CD4-positive, alpha-beta T cell (primary cell): Measurements from ENCODE around the gene IBA57. TPM values are rescaled to one million over a fixed set of nuclear protein-coding genes. Genes with fewer than 3 reads are reported as not detected.

Source experiments
- ATAC-seq: fragments of 200-7000 bp; cut with Tn5 transposase; one replicate; pipeline ENCODE4 v1.10.0; 2022; ENCODE audit warnings: mild to moderate bottlenecking; ENCODE audit not compliant: poor library complexity
- CTCF ChIA-PET: fragments of 350-600 bp; sonication (Branson Sonifier 250); formaldehyde crosslinking; loops from one replicate; lab custom pipeline; 2021; ENCODE audit warnings: antibody characterized with exemption, inconsistent platforms; lab: Charles Lee
- POLR2A ChIA-PET: fragments of 350-600 bp; sonication (Branson Sonifier 250); formaldehyde crosslinking; loops from one replicate; lab custom pipeline; 2021; ENCODE audit warnings: antibody characterized with exemption, inconsistent platforms; lab: Charles Lee
- DNase-seq, 14 experiments: peaks; one replicate each; pipeline ENCODE4 v3.0.0-alpha.2; 2013 to 2020; ENCODE audit warnings: mixed read lengths in 2 of 14
- H3K27ac ChIP-seq, 2 donors: one replicate each; pipeline versions ENCODE4 v1.5.1 to v1.7.0; 2013; ENCODE audit warnings: low read length in 2 of 2, low read depth in 1 of 2, mild to moderate bottlenecking in 1 of 2
- H3K27me3 ChIP-seq, 2 experiments: 1 replicate in 1 of 2; 2 replicates in 1 of 2; pipeline versions ENCODE4 v1.6.1 to v1.7.0; 2013; ENCODE audit warnings: low read length in 2 of 2, control low read depth in 1 of 2, mild to moderate bottlenecking in 1 of 2, moderate library complexity in 1 of 2; ENCODE audit not compliant: insufficient read depth in 2 of 2, control insufficient read depth in 1 of 2
- H3K36me3 ChIP-seq: one replicate; pipeline ENCODE4 v1.6.1; 2013; ENCODE audit warnings: low read length, control low read depth; ENCODE audit not compliant: insufficient read depth
- H3K4me1 ChIP-seq: one replicate; pipeline ENCODE4 v1.6.1; 2013; ENCODE audit warnings: low read length, control low read depth; ENCODE audit not compliant: insufficient read depth
- H3K4me3 ChIP-seq: one replicate; pipeline ENCODE4 v1.5.1; 2013; ENCODE audit warnings: mild to moderate bottlenecking, low read length, moderate library complexity
- H3K9me3 ChIP-seq, 2 experiments: 1 replicate in 1 of 2; 2 replicates in 1 of 2; pipeline versions ENCODE4 v1.6.1 to v1.7.0; 2013; ENCODE audit warnings: low read length in 2 of 2, mild to moderate bottlenecking in 2 of 2, control low read depth in 1 of 2, moderate library complexity in 1 of 2; ENCODE audit not compliant: control insufficient read depth in 1 of 2, insufficient read depth in 1 of 2
- H3K27ac Mint-ChIP-seq: one replicate; pipeline ENCODE4 v1.8.0; 2020; ENCODE audit warnings: mixed read lengths
- H3K27me3 Mint-ChIP-seq: one replicate; pipeline ENCODE4 v1.8.0; 2021; ENCODE audit warnings: mixed read lengths
- H3K36me3 Mint-ChIP-seq: one replicate; pipeline ENCODE4 v1.8.0; 2021; ENCODE audit warnings: low read depth, mixed read lengths
- H3K4me1 Mint-ChIP-seq: one replicate; pipeline ENCODE4 v1.8.0; 2021; ENCODE audit warnings: low read depth, mixed read lengths
- H3K4me3 Mint-ChIP-seq: one replicate; pipeline ENCODE4 v1.8.0; 2020; ENCODE audit warnings: mild to moderate bottlenecking, mixed read lengths
- H3K9me3 Mint-ChIP-seq: one replicate; pipeline ENCODE4 v1.8.0; 2020; ENCODE audit warnings: mixed read lengths
- intact Hi-C, 2 experiments: fragments of 100-400 bp; cut with DNase I in 1 of 2; cut with micrococcal nuclease in 1 of 2; formaldehyde crosslinking; loops; one replicate each; pipeline versions ENCODE4 v1.15.1 to v1.9.0; 2023 to 2025; cut with DNase I, micrococcal nuclease
- total RNA-seq, 174 experiments: library from RNA in 2 of 174; stranded (reverse) in 2 of 174; gene quantifications; one replicate each; pipeline ENCODE4 v1.2.3 and lab custom pipeline; 2021 to 2026
- TF ChIP-seq, protein P1 (sequence below): fragments of 200-600 bp; IDR thresholded peaks from one replicate; pipeline ENCODE4 v1.8.0; 2022; ENCODE audit warnings: antibody characterized with exemption, mild to moderate bottlenecking

The IBA57 gene
- total RNA-seq, 2 experiments from 2014 or later = 19.7 to 19.9 TPM

DNA sequence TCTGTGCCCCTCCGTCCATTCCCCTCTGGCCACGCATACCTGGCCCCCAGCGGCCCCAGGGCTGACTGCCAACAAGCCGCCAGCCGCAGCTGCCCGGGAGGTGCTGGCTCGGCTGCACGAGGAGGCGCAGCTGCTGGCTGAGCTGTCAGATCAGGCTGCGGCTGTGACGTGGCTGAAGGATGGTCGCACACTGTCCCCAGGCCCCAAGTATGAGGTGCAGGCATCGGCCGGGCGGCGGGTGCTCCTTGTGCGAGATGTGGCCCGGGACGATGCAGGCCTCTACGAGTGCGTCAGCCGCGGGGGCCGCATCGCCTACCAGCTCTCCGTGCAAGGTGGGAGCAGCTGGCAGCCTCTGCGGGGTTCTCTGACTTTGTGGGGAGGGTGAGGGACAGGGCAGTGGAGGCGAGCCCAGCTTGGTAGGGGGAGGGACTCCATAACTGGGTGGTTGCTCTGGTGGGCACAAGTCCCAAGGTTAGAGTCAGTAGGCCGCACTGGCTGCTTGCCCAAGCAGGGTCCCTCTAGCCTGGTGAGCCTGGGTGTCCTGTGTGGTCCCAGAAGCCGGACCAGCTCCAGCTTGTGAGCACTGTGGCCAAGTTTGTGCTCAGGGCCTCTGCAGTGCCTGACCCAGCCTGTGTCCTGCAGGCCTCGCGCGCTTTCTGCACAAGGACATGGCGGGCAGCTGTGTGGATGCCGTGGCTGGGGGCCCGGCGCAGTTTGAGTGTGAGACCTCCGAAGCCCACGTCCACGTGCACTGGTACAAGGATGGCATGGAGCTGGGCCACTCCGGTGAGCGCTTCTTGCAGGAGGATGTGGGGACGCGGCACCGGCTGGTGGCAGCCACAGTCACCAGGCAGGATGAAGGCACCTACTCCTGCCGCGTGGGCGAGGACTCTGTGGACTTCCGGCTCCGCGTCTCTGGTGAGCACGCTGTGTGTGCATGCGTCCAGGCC, 51.0 kb downstream of the IBA57 start:
- Histone ChIP-seq H3K27me3 (no peaks in the 10 kb centered on the region), H3K4me3 (no peak overlapping the region), H3K27ac (no peak overlapping the region), H3K36me3 (peaks cover 9% of the 10 kb centered on the region), H3K9me3 (no peaks in the 10 kb centered on the region), H3K4me1 (peaks cover 22% of the 10 kb centered on the region)
- H3K27me3 Mint-ChIP-seq = no peaks in the 10 kb centered on the region
- intact Hi-C loops = loop anchor here in 1 of 2 experiments (5.0 kb wide), 1 partner anchor 196 kb away; no protein-coding TSS in a partner anchor
- no peak overlapping the region for H3K27ac Mint-ChIP-seq
- TF ChIP-seq, protein P1, sequence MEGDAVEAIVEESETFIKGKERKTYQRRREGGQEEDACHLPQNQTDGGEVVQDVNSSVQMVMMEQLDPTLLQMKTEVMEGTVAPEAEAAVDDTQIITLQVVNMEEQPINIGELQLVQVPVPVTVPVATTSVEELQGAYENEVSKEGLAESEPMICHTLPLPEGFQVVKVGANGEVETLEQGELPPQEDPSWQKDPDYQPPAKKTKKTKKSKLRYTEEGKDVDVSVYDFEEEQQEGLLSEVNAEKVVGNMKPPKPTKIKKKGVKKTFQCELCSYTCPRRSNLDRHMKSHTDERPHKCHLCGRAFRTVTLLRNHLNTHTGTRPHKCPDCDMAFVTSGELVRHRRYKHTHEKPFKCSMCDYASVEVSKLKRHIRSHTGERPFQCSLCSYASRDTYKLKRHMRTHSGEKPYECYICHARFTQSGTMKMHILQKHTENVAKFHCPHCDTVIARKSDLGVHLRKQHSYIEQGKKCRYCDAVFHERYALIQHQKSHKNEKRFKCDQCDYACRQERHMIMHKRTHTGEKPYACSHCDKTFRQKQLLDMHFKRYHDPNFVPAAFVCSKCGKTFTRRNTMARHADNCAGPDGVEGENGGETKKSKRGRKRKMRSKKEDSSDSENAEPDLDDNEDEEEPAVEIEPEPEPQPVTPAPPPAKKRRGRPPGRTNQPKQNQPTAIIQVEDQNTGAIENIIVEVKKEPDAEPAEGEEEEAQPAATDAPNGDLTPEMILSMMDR = no peak
- ATAC-seq (no peak), DNase-seq (no peak)
- POLR2A ChIA-PET = no interaction called here
- H3K4me3 Mint-ChIP-seq = no peak overlapping the region
- CTCF ChIA-PET = no interaction called here
- H3K9me3 Mint-ChIP-seq = no peaks in the 10 kb centered on the region
- peaks cover 12% of the 10 kb centered on the region for H3K4me1 Mint-ChIP-seq
- H3K36me3 Mint-ChIP-seq = peaks cover 45% of the 10 kb centered on the region

DNA sequence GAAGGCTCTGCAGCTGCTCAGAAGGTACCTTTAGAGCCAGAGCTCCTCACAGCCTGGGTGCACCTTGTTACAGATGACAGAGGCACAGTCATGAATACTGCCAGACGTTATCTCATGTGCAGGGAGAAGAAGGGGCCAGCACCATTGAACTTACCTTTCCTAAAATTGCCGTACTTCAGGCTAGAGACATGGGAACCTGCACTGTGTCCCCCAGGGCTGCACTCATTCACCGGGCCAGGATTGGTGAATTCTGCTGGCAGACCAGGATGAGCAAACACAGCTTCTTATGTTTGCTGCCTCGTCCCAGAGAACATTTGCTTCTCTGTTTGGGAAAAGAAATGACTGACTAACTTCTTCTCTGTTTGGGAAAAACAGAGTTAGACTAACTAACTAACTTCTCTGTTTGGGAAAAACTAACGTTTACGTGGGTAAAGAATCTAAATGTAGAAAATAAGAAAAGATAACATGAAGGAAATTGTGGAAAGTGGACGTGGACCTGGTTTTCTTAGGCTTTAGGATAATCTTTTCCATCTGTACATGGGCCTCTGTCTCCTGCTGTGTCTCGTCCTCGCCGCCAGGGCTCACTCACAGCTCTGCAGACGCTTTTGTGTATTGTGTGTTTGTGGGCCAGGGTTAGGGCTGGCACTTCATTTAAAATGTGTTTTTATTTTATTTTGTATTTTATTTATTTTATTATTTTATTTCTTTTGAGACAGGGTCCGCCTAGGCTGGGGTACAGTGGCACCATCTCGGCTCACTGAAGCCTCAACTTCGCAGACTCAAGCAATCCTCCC, 52.1 kb downstream of the IBA57 start:
- TF ChIP-seq, protein P1 = no peak
- Histone ChIP-seq H3K27ac (no peak overlapping the region), H3K9me3 (no peaks in the 10 kb centered on the region), H3K4me3 (no peak overlapping the region), H3K4me1 (peaks cover 18% of the 10 kb centered on the region), H3K27me3 (no peaks in the 10 kb centered on the region), H3K36me3 (peaks cover 9% of the 10 kb centered on the region)
- Mint-ChIP-seq H3K27me3 (no peaks in the 10 kb centered on the region), H3K27ac (no peak overlapping the region), H3K36me3 (peaks cover 56% of the 10 kb centered on the region), H3K9me3 (no peaks in the 10 kb centered on the region), H3K4me3 (no peak overlapping the region), H3K4me1 (peaks cover 15% of the 10 kb centered on the region)
- ChIA-PET POLR2A (no interaction called here), CTCF (no interaction called here)
- DNase-seq (no peak), ATAC-seq (no peak)
- intact Hi-C loops = loop anchor here in 1 of 2 experiments (5.0 kb wide), 1 partner anchor 195 kb away; no protein-coding TSS in a partner anchor

DNA sequence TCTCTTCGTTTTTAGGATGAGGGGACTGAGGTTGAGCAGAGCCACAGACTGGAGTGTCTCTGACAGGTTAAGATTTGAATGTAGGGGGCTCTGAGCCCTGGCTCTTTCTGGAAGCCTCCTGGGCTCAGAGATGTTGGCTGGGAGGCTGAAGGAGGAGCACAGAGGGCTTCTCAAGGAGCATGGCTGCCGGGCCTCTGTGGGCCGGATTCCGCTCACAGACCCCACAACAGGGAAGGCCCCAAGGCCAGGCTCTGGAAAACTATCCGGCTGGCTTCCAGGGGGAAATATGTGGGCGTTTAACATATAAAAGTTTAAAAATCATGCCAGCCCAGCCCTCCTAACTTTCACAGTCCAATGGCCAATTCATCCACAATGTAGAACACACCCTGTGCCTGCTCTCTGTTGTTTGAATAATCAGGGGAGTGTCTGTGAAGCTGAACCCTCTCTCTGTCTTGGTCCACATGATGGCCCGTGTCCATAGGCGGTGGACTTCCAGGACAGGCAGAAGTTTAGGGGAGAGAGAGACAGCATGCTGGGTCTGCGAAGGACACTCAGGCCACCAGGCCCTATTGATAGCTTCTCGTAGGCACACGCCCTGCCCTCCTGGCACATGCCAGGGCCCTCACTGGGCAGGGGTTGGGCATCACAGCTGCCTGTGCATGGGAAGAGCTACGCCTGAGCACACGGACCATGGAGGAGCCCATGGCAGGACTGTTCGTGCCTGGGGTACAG, 53.1 kb downstream of the IBA57 start:
- no peak overlapping the region for H3K4me3 Mint-ChIP-seq
- CTCF ChIA-PET = no interaction called here

More for the DNA sequence above, 53.1 kb downstream of the IBA57 start:
- Mint-ChIP-seq H3K4me1 (peaks cover 13% of the 10 kb centered on the region), H3K27me3 (no peaks in the 10 kb centered on the region), H3K27ac (no peak overlapping the region), H3K9me3 (no peaks in the 10 kb centered on the region), H3K36me3 (peaks cover 61% of the 10 kb centered on the region)
- Histone ChIP-seq H3K4me1 (peaks cover 11% of the 10 kb centered on the region), H3K27ac (no peak overlapping the region), H3K4me3 (no peak overlapping the region), H3K9me3 (no peaks in the 10 kb centered on the region), H3K27me3 (no peaks in the 10 kb centered on the region), H3K36me3 (peaks cover 9% of the 10 kb centered on the region)
- no peak for DNase-seq
- TF ChIP-seq, protein P1 = no peak
- POLR2A ChIA-PET = no interaction called here
- intact Hi-C loops = loop anchor here in 1 of 2 experiments (5.0 kb wide), 1 partner anchor 194 kb away; no protein-coding TSS in a partner anchor
- ATAC-seq = no peak
